GM18511 (cell line): ENCODE results near the gene GORAB.

Source experiments
- ATAC-seq: cut with Tn5 transposase; IDR thresholded peaks from one replicate; pipeline ENCODE4 v1.9.1; 2021; ENCODE audit warnings: mild to moderate bottlenecking, moderate library complexity; ENCODE audit not compliant: unreplicated experiment

GORAB gene, protein sequence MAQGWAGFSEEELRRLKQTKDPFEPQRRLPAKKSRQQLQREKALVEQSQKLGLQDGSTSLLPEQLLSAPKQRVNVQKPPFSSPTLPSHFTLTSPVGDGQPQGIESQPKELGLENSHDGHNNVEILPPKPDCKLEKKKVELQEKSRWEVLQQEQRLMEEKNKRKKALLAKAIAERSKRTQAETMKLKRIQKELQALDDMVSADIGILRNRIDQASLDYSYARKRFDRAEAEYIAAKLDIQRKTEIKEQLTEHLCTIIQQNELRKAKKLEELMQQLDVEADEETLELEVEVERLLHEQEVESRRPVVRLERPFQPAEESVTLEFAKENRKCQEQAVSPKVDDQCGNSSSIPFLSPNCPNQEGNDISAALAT

DNA sequence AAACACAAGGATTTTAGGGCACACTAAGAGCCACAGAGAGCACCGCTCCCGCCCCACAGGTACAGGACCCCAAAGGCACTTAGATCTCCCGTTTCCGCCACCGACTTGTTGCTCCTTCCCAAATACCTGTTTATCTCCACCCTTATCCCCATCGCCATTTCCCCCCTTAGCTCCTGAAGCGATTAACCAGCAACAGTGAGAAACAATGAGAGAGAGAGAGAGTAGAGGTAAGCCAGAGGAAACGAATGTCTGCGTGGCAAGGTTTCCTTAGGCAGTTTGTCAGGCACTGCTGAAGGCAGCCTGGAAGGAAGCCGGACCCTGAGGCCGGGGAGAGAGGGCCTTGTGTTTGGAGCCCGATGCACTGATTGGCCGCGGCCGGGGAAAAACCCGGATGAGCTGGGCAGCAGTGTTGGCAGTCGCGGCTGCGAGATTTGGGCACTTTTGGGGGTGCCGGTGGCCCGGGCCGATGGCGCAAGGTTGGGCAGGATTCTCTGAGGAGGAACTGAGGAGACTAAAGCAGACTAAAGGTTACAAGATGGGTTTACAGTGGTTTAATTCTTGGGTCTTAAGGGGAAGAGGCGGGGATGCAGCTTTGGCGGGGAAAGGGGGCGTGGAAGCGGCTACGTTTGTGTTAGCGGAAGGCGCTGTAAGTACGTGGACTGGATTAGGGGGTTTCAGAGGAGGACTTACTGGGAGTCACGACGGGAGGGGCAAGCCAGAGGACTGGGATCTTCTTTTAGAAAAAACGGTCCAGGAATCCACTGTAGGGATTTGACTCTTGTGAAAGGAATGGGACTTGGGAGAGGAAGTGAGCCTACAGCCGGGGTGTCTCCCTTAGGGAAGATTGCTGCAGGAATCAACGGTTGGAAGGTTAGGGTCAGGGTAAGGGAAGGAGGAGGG lies at the start of gene GORAB:
TSS of gene GORAB (plus strand) at position 409 of the 900 bp plus-strand sequence. CDS start at position 467, 58 bp downstream.
- ATAC-seq, result peak; percentile 99

DNA sequence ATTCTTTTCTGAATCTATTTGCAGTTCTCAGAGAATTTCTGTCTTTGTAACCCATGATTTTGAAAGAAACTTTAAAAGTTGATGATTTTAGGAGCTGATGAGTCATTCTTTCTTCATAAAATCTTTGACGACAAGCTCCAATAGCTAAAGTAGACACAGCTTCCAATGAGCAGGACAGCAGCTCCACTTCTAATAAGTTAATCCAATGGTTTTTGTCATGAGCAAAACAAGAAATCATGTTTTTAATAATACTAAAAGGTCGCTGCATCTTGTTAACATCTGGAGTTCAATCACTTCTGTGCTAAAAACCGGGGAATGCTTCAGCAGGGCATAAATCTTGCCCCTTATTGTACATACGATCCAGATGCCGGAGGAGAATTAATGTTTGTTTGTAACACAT lies 48.9 kb upstream of the GORAB start:
- no peak for ATAC-seq

DNA sequence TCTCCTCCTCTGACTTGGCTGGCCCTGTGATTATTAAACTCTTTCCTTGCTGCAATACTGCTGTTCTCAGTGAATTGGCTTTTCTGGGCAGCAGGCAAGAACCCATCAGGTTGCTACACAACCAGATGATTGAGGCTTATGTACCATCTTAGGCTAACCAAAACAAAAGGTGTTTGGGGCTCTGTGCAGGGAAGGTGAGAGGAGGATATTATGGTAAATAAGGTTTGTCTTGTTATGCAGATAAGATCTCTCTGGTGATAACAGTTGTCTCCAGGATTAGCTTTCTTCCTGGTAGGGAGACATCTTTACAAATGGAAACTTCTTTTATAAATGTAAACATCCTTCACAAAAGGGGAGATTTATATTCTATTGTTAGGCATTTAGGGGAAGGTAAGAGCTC lies 44.5 kb upstream of the GORAB start:
- ATAC-seq, result no peak

DNA sequence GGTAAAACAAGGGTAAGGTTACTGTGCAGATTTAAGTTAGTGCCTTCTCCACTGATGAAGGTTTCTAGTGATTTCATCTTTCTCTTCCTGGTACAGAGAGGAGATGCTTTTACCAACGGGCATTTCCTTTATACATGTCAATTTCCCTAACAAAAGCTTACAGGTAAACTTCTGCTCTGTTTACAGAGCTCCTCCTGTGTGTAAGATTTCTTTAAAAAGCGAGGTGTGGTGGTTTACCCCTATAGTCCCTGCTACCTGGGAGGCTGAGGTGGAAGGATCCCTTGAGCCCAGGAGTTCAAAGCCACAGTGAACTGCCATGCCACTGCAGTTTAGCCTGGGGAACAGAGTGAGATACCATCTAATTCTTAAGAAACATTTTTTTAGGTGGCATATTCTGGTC lies 40.7 kb upstream of the GORAB start:
- ATAC-seq, result no peak

DNA sequence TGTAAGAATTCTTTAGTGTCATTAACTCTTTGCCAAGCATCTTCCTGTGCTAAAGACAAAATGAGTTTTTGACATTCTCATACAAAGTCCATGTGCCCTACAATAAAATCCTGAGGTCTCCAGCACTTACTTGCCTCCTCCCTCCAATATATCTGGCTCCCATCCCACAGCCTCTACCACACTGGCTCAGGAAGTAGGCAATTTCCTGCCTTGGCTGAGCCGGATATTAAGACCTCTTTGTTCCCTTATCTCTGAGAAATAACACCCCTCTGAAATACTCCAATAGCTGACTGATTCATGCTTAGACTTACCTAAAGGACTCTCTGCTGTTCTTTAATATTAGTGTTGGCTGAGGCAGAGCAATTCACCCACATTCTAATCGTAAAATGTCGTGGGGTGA lies 37.6 kb upstream of the GORAB start:
- no peak for ATAC-seq

DNA sequence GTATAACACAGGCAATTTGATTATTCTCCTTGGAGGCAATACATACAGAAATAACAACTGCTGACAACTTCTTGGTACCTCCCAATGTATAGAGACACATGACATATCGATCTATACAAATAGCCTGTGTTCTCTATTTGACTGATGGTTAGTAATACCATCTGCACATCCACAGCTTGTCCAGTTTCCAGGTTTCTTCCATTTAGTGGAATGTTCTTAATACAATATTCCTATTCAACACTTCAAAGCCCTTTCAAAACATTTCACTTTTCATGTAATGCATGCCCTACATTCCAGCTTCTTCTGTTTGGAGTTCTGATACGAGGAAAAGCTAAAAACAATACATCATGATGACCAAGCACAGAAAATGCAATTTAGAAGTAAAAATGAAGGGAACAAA lies 37.0 kb upstream of the GORAB start:
- ATAC-seq, result no peak

DNA sequence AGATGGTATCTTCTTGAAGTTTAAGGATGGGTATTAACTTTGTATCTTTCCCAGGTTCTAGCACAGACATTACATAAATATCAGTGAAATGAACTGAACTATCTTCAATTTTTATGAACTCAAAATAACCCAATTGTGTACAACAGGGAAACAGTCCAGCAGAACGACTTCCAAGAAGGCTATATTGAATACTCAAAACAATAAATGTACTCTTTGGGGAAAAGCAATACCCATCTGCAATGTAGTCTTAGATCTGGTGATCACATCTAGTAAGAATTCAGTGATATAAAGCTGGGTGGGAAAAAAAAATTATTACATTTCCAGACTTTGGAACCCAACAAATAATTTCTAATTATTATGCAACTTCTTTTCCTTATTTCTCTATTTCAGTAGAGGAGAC lies 33.1 kb upstream of the GORAB start:
- ATAC-seq, result no peak

DNA sequence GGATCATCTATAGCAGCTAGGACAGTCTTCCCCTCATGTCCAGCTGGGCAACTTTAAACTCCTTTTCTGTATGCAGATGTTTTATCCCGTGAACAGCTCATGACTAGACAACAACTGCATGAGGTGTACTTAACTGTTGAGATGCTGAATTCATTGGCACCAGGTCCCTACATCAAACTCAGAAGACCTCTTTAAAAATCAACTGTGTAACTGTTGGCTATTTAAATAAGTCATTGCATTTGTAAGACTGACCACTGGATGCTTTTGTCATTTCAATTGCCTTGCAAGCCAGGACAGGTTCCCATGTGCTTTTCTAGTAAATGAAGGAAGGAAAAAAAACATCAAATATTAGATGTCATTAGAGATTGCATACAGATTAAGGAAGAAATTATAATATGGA lies 28.3 kb upstream of the GORAB start:
- ATAC-seq, result no peak

DNA sequence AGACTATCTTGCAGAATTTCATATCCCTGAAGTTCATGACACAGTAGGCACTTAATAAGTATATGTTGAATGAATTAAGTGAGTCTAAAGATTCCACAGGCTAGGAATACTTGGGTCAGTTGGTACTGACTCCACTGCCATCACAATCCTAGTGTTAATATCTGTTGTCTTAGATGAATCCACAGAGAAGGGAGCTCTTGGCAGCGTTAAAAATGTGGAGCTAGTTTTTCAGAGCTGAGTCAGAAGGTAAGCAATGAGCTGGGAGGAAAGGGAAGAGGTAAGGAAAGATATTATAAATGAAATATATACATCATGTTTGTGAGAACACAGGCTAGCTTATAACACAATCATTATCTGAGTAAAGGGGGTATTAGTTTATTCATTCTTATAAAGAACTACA lies 21.8 kb upstream of the GORAB start:
- no peak for ATAC-seq

DNA sequence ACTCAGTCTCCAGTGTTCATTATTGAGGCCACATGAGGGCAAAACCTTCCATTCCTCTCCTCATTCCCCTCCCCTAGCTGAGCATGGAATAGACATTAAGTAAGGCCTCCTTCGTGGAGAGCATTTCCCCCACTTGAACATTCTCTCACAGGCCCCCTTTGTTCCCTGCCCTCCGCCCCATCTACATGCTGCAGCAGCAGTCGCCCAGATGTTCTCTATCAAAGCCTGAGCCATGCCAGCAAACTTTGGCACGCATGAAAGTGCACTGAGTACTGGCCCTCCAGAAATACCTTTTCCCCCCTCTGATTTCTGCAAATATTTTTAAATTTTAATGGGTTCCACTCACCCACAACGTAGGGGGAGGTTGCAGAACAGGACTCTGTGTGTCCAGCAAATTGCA lies 20.9 kb upstream of the GORAB start:
- no peak for ATAC-seq

DNA sequence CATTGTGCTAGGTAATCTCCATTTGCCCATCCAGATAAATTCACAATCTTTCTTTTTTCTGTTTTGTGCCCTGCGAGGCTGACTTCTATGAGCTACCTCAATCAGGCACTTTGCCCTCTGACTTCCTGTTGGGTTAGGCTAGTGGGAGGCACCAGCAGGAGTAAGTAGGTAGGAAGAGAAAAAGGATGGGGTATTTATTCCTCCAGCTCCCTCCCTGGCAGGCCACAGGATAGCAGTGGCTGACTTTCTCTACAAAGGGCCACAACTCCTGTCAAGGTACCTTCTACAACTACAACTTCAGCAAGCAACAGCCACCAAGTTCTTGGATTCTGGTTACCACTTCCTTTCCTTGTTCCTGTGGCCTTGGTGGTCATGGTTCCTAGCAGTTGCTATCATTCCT lies 18.8 kb upstream of the GORAB start:
- ATAC-seq, result no peak

DNA sequence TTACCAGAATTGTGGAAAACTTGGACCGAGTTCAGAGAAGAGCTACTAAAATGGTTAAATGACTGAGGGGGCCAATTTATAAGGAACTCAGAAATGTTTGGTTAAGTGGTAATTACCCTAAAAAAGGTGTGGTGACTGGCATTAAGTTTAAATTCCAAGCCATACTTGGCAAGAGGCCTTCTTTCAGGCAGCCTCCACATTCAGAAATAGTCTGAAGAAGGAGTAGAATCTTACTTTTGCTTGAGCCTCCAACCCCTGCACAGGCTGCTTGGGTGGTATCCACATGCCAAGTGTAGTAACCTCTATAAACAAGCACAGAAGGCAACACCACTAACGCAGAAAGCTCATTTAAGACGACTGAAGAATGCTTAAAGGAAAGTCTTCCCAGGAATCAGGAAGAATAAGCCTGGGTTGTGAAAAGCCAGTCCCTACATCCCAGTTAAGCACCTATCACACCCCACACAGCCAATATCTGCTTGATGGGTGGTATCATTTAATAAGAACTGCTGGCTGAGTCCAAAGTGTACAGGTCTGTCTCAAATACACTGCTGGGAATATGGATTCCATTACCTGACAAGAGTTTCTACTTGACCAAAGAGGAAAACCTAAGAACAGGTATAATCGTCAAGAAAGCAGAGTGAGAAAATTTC lies 13.7 kb upstream of the GORAB start:
- ATAC-seq, result no peak

DNA sequence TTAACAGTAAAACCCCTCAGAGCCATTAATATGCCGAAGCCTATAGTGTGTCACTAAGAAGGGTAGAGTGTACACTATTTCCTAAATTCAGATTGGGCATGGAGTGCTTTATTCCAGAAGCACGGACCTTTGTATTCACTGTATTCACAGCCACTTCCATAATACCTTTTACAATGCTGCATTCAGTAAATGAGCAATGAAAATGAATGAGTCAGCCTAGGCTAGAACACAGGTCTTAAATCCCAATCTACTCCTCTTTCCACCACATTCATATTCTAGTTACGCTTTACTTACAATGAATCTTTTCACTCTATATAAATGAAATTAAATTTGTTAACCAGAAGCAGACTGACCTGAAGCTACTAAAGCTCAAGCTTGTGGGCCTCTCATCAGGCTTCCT lies 13.0 kb upstream of the GORAB start:
- no peak for ATAC-seq

DNA sequence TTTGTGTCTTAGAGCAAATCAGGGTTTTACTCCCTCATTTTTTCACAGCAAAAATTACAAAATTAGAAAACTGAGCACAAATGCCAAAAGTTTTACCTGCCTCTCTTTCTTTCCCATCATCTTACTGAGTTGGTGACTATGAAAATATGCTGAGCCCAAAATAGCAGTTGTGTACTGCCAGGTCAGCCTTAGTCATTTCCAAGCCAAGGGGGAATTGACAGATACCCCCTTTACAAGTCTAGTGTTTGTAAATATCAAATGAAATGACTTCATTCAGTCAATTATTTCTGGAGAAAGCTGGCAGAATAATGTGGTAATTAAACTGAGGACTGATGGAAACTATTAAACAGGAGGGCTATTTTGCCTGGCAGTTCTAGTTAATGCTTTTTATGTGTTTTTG lies 11.4 kb upstream of the GORAB start:
- ATAC-seq, result no peak

DNA sequence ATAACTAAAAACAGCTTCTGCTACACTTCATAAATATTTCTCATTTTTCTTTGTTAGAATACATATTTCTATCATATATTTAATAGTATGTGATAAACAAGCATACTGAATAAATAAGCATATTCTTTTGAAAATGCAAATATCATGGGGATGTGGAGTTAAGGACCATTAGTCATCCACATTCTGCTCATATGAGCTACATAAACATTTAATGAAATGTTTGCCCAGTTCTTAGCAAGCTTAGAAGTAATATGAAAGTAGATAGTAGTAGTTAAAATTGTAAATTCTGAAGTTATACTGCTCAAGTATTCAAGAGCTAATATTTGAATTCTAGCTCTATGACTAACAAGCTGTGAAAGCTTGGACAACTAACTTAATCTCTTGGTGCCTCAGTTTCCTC lies 10.1 kb upstream of the GORAB start:
- ATAC-seq, result no peak

DNA sequence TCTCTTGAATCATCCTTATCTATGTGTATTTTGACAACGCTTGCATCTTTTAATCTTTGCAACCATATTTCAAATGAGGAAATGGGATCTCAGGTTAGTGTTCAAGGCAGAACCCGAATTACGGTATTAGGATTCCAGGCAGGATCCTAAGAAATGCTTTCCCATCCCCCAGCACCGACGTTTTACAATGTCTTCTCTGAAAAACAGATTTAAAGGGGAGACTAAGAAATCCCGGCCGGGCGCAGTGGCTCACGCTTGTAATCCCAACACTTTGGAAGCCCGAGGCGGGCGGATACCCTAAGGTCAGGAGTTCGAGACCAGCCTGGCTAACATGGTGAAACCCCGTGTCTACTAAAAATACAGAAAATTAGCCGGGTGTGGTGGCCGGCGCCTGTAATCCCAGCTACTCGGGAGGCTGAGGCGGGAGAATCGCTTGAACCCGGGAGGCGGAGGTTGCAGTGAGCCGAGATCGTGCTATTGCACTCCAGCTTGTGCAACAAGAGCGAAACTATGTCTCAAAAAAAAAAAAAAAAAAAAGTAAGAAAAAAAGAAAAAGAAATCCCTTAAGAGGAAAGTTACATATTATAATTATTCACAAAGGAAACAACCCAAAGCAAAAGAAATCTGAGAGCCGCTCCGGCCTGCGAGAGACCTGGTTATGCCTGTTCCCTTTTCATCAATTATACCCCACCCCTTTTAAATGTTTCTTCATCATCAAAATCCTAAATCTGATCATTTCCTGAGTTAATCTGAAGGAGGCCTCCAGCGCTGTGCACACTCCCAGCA lies 801 bp upstream of the GORAB start:
- peak; percentile 21 for ATAC-seq

DNA sequence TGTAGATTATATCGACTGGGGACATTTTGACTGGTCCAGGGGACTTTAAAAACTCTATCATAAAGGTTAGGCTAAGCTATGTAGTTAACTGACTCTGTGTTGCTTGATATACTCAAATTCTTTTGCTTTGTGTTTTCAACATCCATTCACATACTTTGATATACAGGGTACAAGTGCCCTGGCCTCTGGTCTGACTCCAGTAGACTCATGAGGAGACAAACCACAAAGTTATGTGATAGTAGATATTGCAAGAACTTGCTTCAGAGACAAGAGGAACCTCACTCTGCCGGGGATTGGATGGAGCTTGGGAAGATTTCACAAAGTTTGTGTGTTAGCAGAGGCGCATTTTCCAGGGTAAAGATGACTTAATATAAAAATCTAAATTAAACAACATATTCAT lies 1.3 kb downstream of the GORAB start:
- ATAC-seq, result no peak

DNA sequence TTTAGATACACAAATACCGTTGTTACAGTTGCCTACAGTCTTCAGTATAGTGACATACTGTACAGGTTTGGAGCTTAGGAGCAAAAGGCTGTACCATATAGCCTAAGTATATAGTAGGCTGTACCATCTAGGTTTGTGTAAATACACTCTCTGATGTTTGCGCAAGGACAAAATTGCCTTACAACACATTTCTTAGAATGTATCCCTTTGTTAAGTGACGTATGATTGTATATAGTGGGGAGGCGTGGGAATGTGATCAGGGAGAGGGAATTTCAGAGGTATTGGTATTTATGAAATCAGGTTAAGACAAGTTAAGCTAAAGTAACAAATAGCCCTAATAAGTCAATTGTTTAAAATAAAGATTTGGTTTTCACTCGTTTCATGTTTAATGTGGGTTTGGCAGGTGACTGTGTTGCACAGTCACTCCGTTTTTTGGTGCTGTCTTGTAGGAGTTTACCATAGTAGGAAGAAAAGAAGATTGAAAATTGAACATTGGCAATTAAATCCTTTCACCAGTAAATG lies 2.7 kb downstream of the GORAB start:
- ATAC-seq, result no peak

DNA sequence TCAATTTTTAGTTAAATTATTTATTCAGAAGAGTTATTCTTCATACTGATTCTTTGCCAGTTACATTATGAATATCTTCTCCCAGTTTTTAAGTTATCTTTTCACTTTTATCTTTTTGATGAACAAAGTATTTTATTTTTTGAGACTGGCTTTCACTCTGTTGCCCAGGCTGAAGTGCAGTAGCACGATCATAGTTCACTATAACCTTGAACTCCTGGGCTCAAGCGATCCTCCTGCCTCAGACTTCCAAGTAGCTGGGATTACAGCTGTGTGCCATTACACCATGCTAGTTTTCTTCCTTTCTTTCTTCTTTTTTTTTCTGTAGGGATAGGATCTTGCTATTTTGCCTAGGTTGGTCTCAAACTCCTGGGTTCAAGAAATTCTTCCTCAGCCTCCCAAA lies 3.5 kb downstream of the GORAB start:
- no peak for ATAC-seq

DNA sequence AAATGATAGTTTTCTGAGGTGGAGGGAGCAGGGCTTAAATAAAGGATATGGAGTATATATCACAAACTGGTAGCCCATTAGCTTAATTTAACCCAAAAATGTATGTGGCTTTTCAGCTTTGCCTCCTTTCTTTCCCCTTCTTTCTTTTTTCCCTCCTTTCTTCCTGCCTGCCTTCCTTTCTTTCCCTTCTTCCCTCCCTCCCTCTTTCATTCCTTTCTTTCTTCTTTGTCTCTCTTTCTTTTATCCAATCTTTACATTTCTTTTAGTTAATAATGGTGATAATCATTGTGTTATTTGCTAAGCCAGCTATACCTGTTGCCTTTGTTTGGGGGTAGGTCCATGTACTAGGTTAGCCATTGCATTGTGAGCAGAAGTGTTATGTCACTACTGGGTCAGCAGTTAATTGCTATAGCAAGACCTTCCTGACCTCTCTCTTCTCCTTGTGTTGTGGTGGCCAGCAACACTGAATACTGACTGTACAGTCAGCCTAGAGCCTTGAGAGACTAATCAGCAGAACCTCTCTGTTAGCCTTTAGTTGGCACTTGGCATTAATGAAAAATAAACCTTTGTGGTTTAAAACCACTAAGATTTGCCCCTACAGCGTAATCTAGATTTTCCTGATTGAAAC lies 5.1 kb downstream of the GORAB start:
- no peak for ATAC-seq
